ENCODE results near the gene RFXAP.

The RFXAP gene

GRCh38 chr13:36815062-36815461 lies 4.0 kb upstream of the RFXAP start:
- Histone ChIP-seq H3K9me3 (ENCODE audit: control insufficient read depth in 2 of 2, low read length in 2 of 2) (no peaks in the 10 kb centered on the region), H3K4me1 (ENCODE audit: control insufficient read depth, insufficient read depth, low read length) (peaks cover 4% of the 10 kb centered on the region), H3K4me3 (ENCODE audit: low read length in 2 of 2) (no peak overlapping the region), H3K27ac (ENCODE audit: low read length) (no peak overlapping the region), H3K36me3 (ENCODE audit: control insufficient read depth in 2 of 2, insufficient read depth in 2 of 2, low read length in 2 of 2) (no peaks in the 10 kb centered on the region), H3K27me3 (ENCODE audit: control insufficient read depth in 1 of 2, insufficient read depth in 2 of 2, low read length in 2 of 2) (no peaks in the 10 kb centered on the region), H3K9ac (ENCODE audit: low read length in 2 of 2) (no peak overlapping the region)

DNA sequence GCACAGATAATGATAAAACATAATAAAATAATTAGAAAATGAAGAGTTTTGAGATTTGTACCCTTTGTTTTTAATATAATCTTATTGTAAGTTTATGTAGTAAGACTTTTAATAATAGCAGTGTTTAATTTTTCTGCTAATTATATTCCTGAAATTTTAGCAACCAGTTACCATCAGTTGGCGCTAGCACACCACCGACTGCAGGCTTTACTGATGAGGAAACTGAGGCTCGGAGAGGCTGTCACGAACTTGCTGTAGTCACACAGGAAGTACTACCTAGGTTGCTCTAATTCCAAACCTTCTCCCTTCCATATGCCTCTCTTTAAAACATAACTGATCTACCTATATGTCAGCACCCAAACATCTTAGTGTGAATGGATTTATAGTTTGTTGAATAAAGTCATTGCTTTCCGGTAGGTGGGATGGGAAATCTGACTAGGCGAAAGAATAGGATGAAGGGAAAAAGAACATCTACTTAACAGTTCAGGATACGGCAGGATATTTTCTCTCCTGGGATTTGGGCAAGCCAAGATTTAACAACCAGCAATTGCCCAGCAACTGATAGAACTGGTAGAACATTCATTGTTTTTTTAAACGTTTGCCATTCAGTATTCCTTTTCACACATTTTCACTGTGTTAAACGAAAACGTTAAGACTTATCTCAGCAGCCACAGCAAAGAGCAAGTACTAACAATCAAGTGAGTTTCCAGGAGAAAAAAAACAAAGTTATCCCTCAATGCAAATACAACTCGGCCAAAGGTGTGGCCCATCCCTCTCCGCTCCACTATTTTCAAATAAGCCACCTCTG lies 822 bp upstream of the RFXAP start:
- Histone ChIP-seq H3K4me3 (ENCODE audit: low read length in 2 of 2) (peak overlapping the region; percentile 97), H3K36me3 (ENCODE audit: control insufficient read depth in 2 of 2, insufficient read depth in 2 of 2, low read length in 2 of 2) (peaks cover 0 to 3% of the 10 kb centered on the region in 2 donors), H3K9me3 (ENCODE audit: control insufficient read depth in 2 of 2, low read length in 2 of 2) (no peaks in the 10 kb centered on the region), H3K27me3 (ENCODE audit: control insufficient read depth in 1 of 2, insufficient read depth in 2 of 2, low read length in 2 of 2) (no peaks in the 10 kb centered on the region), H3K27ac (ENCODE audit: low read length) (peak overlapping the region; percentile 38), H3K9ac (ENCODE audit: low read length in 2 of 2) (peak overlapping the region; percentile 84 to 86), H3K4me1 (ENCODE audit: control insufficient read depth, insufficient read depth, low read length) (peaks cover 12% of the 10 kb centered on the region)

DNA sequence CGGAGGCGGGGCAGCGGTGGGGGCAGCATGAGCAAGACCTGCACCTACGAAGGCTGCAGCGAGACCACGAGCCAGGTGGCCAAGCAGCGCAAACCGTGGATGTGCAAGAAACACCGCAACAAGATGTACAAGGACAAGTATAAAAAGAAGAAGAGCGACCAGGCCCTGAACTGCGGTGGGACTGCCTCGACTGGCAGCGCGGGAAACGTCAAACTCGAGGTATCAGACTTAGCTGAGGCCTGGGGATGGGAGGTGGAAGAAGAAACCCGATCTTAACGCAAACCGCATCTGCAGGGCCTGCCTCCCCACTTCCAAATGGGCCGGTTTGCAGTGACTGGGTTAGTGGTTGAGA lies 693 bp downstream of the RFXAP start:
- Histone ChIP-seq H3K27me3 (ENCODE audit: control insufficient read depth in 1 of 2, insufficient read depth in 2 of 2, low read length in 2 of 2) (no peaks in the 10 kb centered on the region), H3K9me3 (ENCODE audit: control insufficient read depth in 2 of 2, low read length in 2 of 2) (no peaks in the 10 kb centered on the region), H3K4me1 (ENCODE audit: control insufficient read depth, insufficient read depth, low read length) (peaks cover 12% of the 10 kb centered on the region), H3K9ac (ENCODE audit: low read length in 2 of 2) (peak overlapping the region; percentile 60 to 84), H3K4me3 (ENCODE audit: low read length in 2 of 2) (peak overlapping the region; percentile 97), H3K27ac (ENCODE audit: low read length) (no peak overlapping the region), H3K36me3 (ENCODE audit: control insufficient read depth in 2 of 2, insufficient read depth in 2 of 2, low read length in 2 of 2) (peaks cover 0 to 3% of the 10 kb centered on the region in 2 donors)

GRCh38 chr13:36820222-36820621 lies 1.2 kb downstream of the RFXAP start:
- Histone ChIP-seq H3K4me3 (ENCODE audit: low read length in 2 of 2) (peak overlapping the region; percentile 97), H3K27ac (ENCODE audit: low read length) (no peak overlapping the region), H3K9me3 (ENCODE audit: control insufficient read depth in 2 of 2, low read length in 2 of 2) (no peaks in the 10 kb centered on the region), H3K9ac (ENCODE audit: low read length in 2 of 2) (peak overlapping the region; percentile 60 to 84), H3K27me3 (ENCODE audit: control insufficient read depth in 1 of 2, insufficient read depth in 2 of 2, low read length in 2 of 2) (no peaks in the 10 kb centered on the region), H3K4me1 (ENCODE audit: control insufficient read depth, insufficient read depth, low read length) (peaks cover 12% of the 10 kb centered on the region), H3K36me3 (ENCODE audit: control insufficient read depth in 2 of 2, insufficient read depth in 2 of 2, low read length in 2 of 2) (peaks cover 0 to 3% of the 10 kb centered on the region in 2 donors)

- peaks cover 0 to 3% of the 10 kb centered on the region in 2 donors for H3K36me3 ChIP-seq (ENCODE audit: control insufficient read depth in 2 of 2, insufficient read depth in 2 of 2, low read length in 2 of 2)
- no peak overlapping the region for H3K9ac ChIP-seq (ENCODE audit: low read length in 2 of 2)
- H3K27me3 ChIP-seq (ENCODE audit: control insufficient read depth in 1 of 2, insufficient read depth in 2 of 2, low read length in 2 of 2) = no peaks in the 10 kb centered on the region
- no peak overlapping the region for H3K4me3 ChIP-seq (ENCODE audit: low read length in 2 of 2)
- no peaks in the 10 kb centered on the region for H3K9me3 ChIP-seq (ENCODE audit: control insufficient read depth in 2 of 2, low read length in 2 of 2)
- H3K4me1 ChIP-seq (ENCODE audit: control insufficient read depth, insufficient read depth, low read length) = peaks cover 12% of the 10 kb centered on the region
- no peak overlapping the region for H3K27ac ChIP-seq (ENCODE audit: low read length)
Measured at GRCh38 chr13:36822785-36823184, 3.8 kb downstream of the RFXAP start.

GRCh38 chr13:36829753-36830152 lies 10.7 kb downstream of the RFXAP start:
- Histone ChIP-seq H3K9ac (ENCODE audit: low read length in 2 of 2) (no peak overlapping the region), H3K9me3 (ENCODE audit: control insufficient read depth in 2 of 2, low read length in 2 of 2) (no peaks in the 10 kb centered on the region), H3K4me3 (ENCODE audit: low read length in 2 of 2) (no peak overlapping the region), H3K36me3 (ENCODE audit: control insufficient read depth in 2 of 2, insufficient read depth in 2 of 2, low read length in 2 of 2) (peaks cover 0 to 3% of the 10 kb centered on the region in 2 donors), H3K27me3 (ENCODE audit: control insufficient read depth in 1 of 2, insufficient read depth in 2 of 2, low read length in 2 of 2) (no peaks in the 10 kb centered on the region), H3K27ac (ENCODE audit: low read length) (no peak overlapping the region), H3K4me1 (ENCODE audit: control insufficient read depth, insufficient read depth, low read length) (no peaks in the 10 kb centered on the region)

DNA sequence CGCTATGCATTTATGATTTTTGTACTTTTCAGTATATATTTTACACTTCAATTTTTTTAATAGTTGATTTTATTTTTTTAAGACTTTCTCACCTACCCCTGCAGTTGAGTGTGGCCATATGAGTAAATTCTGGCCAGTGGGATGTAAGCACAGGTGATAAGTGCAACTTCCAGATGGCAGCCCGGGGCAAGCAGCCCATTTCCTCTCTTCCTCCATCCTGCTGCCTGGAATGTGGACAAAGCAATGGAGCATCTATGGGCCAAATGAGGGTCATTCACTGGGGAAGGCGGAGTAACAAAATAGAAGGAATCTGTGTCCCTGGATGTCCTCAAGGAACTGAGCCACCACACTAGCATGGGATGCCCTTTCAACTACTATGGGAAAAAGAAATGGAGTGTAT lies 12.3 kb downstream of the RFXAP start:
- Histone ChIP-seq H3K36me3 (ENCODE audit: control insufficient read depth in 2 of 2, insufficient read depth in 2 of 2, low read length in 2 of 2) (peaks cover 0 to 3% of the 10 kb centered on the region in 2 donors), H3K9me3 (ENCODE audit: control insufficient read depth in 2 of 2, low read length in 2 of 2) (no peaks in the 10 kb centered on the region), H3K27ac (ENCODE audit: low read length) (no peak overlapping the region), H3K27me3 (ENCODE audit: control insufficient read depth in 1 of 2, insufficient read depth in 2 of 2, low read length in 2 of 2) (no peaks in the 10 kb centered on the region), H3K4me1 (ENCODE audit: control insufficient read depth, insufficient read depth, low read length) (no peaks in the 10 kb centered on the region), H3K9ac (ENCODE audit: low read length in 2 of 2) (no peak overlapping the region), H3K4me3 (ENCODE audit: low read length in 2 of 2) (no peak overlapping the region)

GRCh38 chr13:36834299-36834698 lies 15.3 kb downstream of the RFXAP start:
- no peak overlapping the region for H3K9ac ChIP-seq (ENCODE audit: low read length in 2 of 2)
- no peaks in the 10 kb centered on the region for H3K9me3 ChIP-seq (ENCODE audit: control insufficient read depth in 2 of 2, low read length in 2 of 2)

DNA sequence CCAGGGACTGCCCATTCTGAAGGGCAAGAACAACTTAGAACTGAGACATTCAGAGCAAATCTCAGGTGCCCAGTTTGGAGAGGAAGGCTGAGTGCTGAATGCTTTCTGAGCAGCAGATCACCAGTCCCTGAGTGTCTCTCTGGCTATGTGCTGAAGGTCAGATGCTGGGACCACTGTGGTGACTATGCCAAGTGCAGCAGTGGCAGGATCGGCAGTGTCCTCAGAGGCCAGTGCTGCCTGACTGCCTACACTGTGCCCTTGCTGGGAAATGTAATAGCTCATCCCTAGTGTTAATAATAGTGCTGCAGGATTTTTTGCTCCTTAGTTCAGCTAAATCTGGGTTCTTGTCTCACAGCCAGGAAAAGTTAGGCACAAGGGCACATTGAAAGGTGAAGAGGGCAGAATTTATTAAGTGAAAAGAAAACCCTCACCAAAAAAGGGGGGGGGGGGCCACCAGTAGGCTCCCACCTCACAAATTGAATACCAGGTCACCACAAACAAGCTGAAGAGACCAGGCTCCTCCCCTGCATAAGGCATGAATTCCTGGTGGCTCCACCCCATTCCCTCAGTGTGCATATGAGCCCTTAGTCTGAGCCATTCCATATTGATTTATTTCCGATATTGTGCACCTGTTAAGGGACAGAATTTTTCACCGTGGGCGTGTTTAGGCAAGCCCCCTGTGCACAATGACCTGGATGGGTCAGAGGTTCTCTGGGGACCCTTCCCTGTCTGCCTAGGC lies 18.5 kb downstream of the RFXAP start:
- Histone ChIP-seq H3K4me1 (ENCODE audit: control insufficient read depth, insufficient read depth, low read length) (no peaks in the 10 kb centered on the region), H3K9ac (ENCODE audit: low read length in 2 of 2) (no peak overlapping the region), H3K36me3 (ENCODE audit: control insufficient read depth in 2 of 2, insufficient read depth in 2 of 2, low read length in 2 of 2) (peaks cover 0 to 3% of the 10 kb centered on the region in 2 donors), H3K27me3 (ENCODE audit: control insufficient read depth in 1 of 2, insufficient read depth in 2 of 2, low read length in 2 of 2) (no peaks in the 10 kb centered on the region), H3K4me3 (ENCODE audit: low read length in 2 of 2) (no peak overlapping the region), H3K27ac (ENCODE audit: low read length) (no peak overlapping the region), H3K9me3 (ENCODE audit: control insufficient read depth in 2 of 2, low read length in 2 of 2) (no peaks in the 10 kb centered on the region)

More at GRCh38 chr13:36834299-36834698, 15.3 kb downstream of the RFXAP start:
- H3K27ac ChIP-seq (ENCODE audit: low read length) = no peak overlapping the region
- no peaks in the 10 kb centered on the region for H3K27me3 ChIP-seq (ENCODE audit: control insufficient read depth in 1 of 2, insufficient read depth in 2 of 2, low read length in 2 of 2)
- H3K4me3 ChIP-seq (ENCODE audit: low read length in 2 of 2) = no peak overlapping the region
- no peaks in the 10 kb centered on the region for H3K36me3 ChIP-seq (ENCODE audit: control insufficient read depth in 2 of 2, insufficient read depth in 2 of 2, low read length in 2 of 2)
- H3K4me1 ChIP-seq (ENCODE audit: control insufficient read depth, insufficient read depth, low read length) = no peaks in the 10 kb centered on the region

DNA sequence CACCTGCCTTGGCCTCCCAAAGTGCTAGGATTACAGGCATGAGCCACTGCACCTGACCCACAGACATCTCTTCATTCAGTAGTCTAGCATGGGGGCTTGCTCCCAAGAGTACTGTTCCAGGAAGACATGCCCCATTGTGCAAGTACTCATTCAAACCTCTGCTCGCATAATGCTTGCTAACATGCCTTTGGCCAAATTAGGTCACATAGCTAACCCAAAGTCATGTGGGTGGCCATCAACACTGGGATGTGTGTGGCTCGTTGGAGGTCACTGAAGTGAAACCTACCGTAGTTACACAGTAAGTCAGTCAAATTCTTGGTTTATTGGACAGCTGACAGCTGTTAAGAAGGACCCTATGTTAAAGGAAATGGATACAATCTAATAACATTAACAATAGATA lies 20.3 kb downstream of the RFXAP start:
- Histone ChIP-seq H3K27ac (ENCODE audit: low read length) (no peak overlapping the region), H3K9ac (ENCODE audit: low read length in 2 of 2) (no peak overlapping the region), H3K4me3 (ENCODE audit: low read length in 2 of 2) (no peak overlapping the region), H3K27me3 (ENCODE audit: control insufficient read depth in 1 of 2, insufficient read depth in 2 of 2, low read length in 2 of 2) (no peaks in the 10 kb centered on the region), H3K36me3 (ENCODE audit: control insufficient read depth in 2 of 2, insufficient read depth in 2 of 2, low read length in 2 of 2) (peaks cover 0 to 8% of the 10 kb centered on the region in 2 donors), H3K9me3 (ENCODE audit: control insufficient read depth in 2 of 2, low read length in 2 of 2) (no peaks in the 10 kb centered on the region), H3K4me1 (ENCODE audit: control insufficient read depth, insufficient read depth, low read length) (no peaks in the 10 kb centered on the region)

- H3K4me3 ChIP-seq (ENCODE audit: low read length in 2 of 2) = no peak overlapping the region
- no peak overlapping the region for H3K9ac ChIP-seq (ENCODE audit: low read length in 2 of 2)
- H3K4me1 ChIP-seq (ENCODE audit: control insufficient read depth, insufficient read depth, low read length) = no peaks in the 10 kb centered on the region
- no peaks in the 10 kb centered on the region for H3K9me3 ChIP-seq (ENCODE audit: control insufficient read depth in 2 of 2, low read length in 2 of 2)
- H3K27ac ChIP-seq (ENCODE audit: low read length) = no peak overlapping the region
- H3K27me3 ChIP-seq (ENCODE audit: control insufficient read depth in 1 of 2, insufficient read depth in 2 of 2, low read length in 2 of 2) = no peaks in the 10 kb centered on the region
- H3K36me3 ChIP-seq (ENCODE audit: control insufficient read depth in 2 of 2, insufficient read depth in 2 of 2, low read length in 2 of 2) = peaks cover 0 to 8% of the 10 kb centered on the region in 2 donors
Measured at GRCh38 chr13:36839981-36840380, 21.0 kb downstream of the RFXAP start.

All from stomach smooth muscle (tissue), 2 donors.